ENCODE measurements around the gene TRPM3. TPM values are rescaled to one million over a fixed set of nuclear protein-coding genes. Genes with fewer than 3 reads are reported as not detected.
"Not testable (repeated sequence)": the region's sequence is repeated elsewhere in the genome, so short reads cannot be mapped to it uniquely, and the experiment has no call there.

The TRPM3 gene
- total RNA-seq, 4 donors from 2014 or later = 5.2 to 8.1 (median 7.3) TPM

GRCh38 chr9:70975821-70976220 lies 145.6 kb downstream of the TRPM3 start:
- no peak for DNase-seq (ENCODE audit: low spot score in 2 of 2)
- Histone ChIP-seq H3K36me3 (no peaks in the 10 kb centered on the region), H3K4me3 (no peak overlapping the region), H3K27ac (no peak overlapping the region), H3K27me3 (no peaks in the 10 kb centered on the region), H3K9me3 (no peaks in the 10 kb centered on the region), H3K4me1 (no peaks in the 10 kb centered on the region)
- 85 to 88% methylated on average over 5 of the region's 5 CpGs for WGBS, 2 donors
- TF ChIP-seq EP300 (IDR thresholded peaks at IDR 0.05) = no peak
- TF ChIP-seq CTCF (IDR thresholded peaks at IDR 0.05) = no peak
- no peak for TF ChIP-seq POLR2A (IDR thresholded peaks at IDR 0.05)

- 95 to 96% methylated on average over 1 of the region's 1 CpG for WGBS, 2 donors
Observed at GRCh38 chr9:70971723-70972122, 149.7 kb downstream of the TRPM3 start.

GRCh38 chr9:70966380-70966779 lies 155.0 kb downstream of the TRPM3 start:
- not testable (repeated sequence) for DNase-seq (ENCODE audit: low spot score in 2 of 2)
- 88 to 92% methylated on average over 3 of the region's 3 CpGs for WGBS, 2 donors

More at GRCh38 chr9:70971723-70972122, 149.7 kb downstream of the TRPM3 start:
- Histone ChIP-seq H3K4me1 (no peaks in the 10 kb centered on the region), H3K4me3 (no peak overlapping the region), H3K27ac (no peak overlapping the region), H3K27me3 (no peaks in the 10 kb centered on the region), H3K36me3 (no peaks in the 10 kb centered on the region), H3K9me3 (no peaks in the 10 kb centered on the region)
- no peak for DNase-seq (ENCODE audit: low spot score in 2 of 2)
- TF ChIP-seq EP300 (IDR thresholded peaks at IDR 0.05) = no peak
- no peak for TF ChIP-seq POLR2A (IDR thresholded peaks at IDR 0.05)
- TF ChIP-seq CTCF (IDR thresholded peaks at IDR 0.05) = no peak

DNA sequence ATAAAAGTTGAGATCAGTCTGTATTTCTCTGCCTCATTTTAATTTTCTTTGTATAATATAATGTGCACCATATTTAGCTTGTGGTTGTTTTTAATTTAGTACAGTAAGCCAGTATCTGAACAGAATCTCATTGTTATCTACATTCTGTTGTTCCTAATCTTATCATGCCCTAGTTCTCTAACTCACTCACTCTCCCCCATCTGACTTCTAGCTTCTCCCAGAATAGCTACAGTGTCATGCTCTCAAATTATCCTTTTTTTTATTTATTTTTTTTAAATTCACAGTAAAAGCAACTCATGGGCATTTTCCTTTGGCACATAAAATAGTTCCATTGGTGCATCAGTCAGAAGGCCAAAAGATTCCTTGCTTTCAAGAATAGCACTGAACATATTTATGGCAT lies 156.6 kb downstream of the TRPM3 start:
- no peaks in the 10 kb centered on the region for H3K9me3 ChIP-seq

More at GRCh38 chr9:70966380-70966779, 155.0 kb downstream of the TRPM3 start:
- H3K9me3 ChIP-seq, H3K27me3 ChIP-seq, H3K36me3 ChIP-seq, H3K4me1 ChIP-seq, H3K27ac ChIP-seq, H3K4me3 ChIP-seq: not testable (repeated sequence)

GRCh38 chr9:70963554-70963953 lies 157.9 kb downstream of the TRPM3 start:
- Histone ChIP-seq H3K4me1 (no peaks in the 10 kb centered on the region), H3K4me3 (no peak overlapping the region), H3K27ac (no peak overlapping the region), H3K27me3 (no peaks in the 10 kb centered on the region), H3K36me3 (no peaks in the 10 kb centered on the region), H3K9me3 (no peaks in the 10 kb centered on the region)
- WGBS, 2 donors = 89 to 93% methylated on average over 3 of the region's 3 CpGs
- no peak for TF ChIP-seq EP300 (IDR thresholded peaks at IDR 0.05)
- TF ChIP-seq CTCF (IDR thresholded peaks at IDR 0.05) = no peak
- TF ChIP-seq POLR2A (IDR thresholded peaks at IDR 0.05) = no peak
- DNase-seq (ENCODE audit: low spot score in 2 of 2) = no peak

More for the DNA sequence above, 156.6 kb downstream of the TRPM3 start:
- Histone ChIP-seq H3K4me1 (no peaks in the 10 kb centered on the region), H3K36me3 (no peaks in the 10 kb centered on the region), H3K27ac (no peak overlapping the region), H3K27me3 (no peaks in the 10 kb centered on the region), H3K4me3 (no peak overlapping the region)
- DNase-seq (ENCODE audit: low spot score in 2 of 2) = no peak
- TF ChIP-seq POLR2A (IDR thresholded peaks at IDR 0.05) (no peak), CTCF (IDR thresholded peaks at IDR 0.05) (no peak), EP300 (IDR thresholded peaks at IDR 0.05) (no peak)
